ENCODE results near the gene MIPEP. TPM values are rescaled to one million over a fixed set of nuclear protein-coding genes. Genes with fewer than 3 reads are reported as not detected.
"Not testable (repeated sequence)": the region's sequence is repeated elsewhere in the genome, so short reads cannot be mapped to it uniquely, and the experiment has no call there.

The MIPEP gene
- total RNA-seq, 2 experiments from 2014 or later, result 3.9 to 4.8 TPM

GRCh38 chr13:23749288-23749873, 139.8 kb downstream of the MIPEP start:
- ATAC-seq (ENCODE audit: poor library complexity) (no peak), DNase-seq (no peak)
- H3K9me3 ChIP-seq (ENCODE audit: control insufficient read depth in 1 of 2, insufficient read depth in 1 of 2, low read length in 2 of 2), result no peaks in the 10 kb centered on the region
- peaks cover 34% of the 10 kb centered on the region for H3K4me1 Mint-ChIP-seq (ENCODE audit: low read depth)
- H3K36me3 Mint-ChIP-seq (ENCODE audit: low read depth), result no peaks in the 10 kb centered on the region
- ChIA-PET POLR2A (no interaction called here), CTCF (no interaction called here)
- peaks cover 7% of the 10 kb centered on the region for H3K4me1 ChIP-seq (ENCODE audit: insufficient read depth, low read length)
- no peak overlapping the region for H3K27ac Mint-ChIP-seq
- intact Hi-C loops (cut with DNase I, micrococcal nuclease), result no loop called here
- no peak for TF ChIP-seq CTCF (IDR thresholded peaks at IDR 0.05)
- H3K4me3 Mint-ChIP-seq, result no peak overlapping the region
- H3K4me3 ChIP-seq (ENCODE audit: low read length), result no peak overlapping the region
- H3K27ac ChIP-seq (ENCODE audit: low read depth in 1 of 2, low read length in 2 of 2), result no peak overlapping the region
- H3K27me3 Mint-ChIP-seq, result no peaks in the 10 kb centered on the region
- H3K9me3 Mint-ChIP-seq, result no peaks in the 10 kb centered on the region
- no peaks in the 10 kb centered on the region for H3K36me3 ChIP-seq (ENCODE audit: insufficient read depth, low read length)
- no peaks in the 10 kb centered on the region for H3K27me3 ChIP-seq (ENCODE audit: control insufficient read depth in 1 of 2, insufficient read depth in 2 of 2, low read length in 2 of 2)

- H3K4me3 ChIP-seq (ENCODE audit: low read length), result no peak overlapping the region
- no peak overlapping the region for H3K27ac ChIP-seq (ENCODE audit: low read depth in 1 of 2, low read length in 2 of 2)
- Mint-ChIP-seq H3K27ac (no peak overlapping the region), H3K36me3 (ENCODE audit: low read depth) (no peaks in the 10 kb centered on the region), H3K4me3 (no peak overlapping the region), H3K9me3 (no peaks in the 10 kb centered on the region), H3K27me3 (no peaks in the 10 kb centered on the region), H3K4me1 (ENCODE audit: low read depth) (peaks cover 34% of the 10 kb centered on the region)
- H3K27me3 ChIP-seq (ENCODE audit: control insufficient read depth in 1 of 2, insufficient read depth in 2 of 2, low read length in 2 of 2), result no peaks in the 10 kb centered on the region
- H3K36me3 ChIP-seq (ENCODE audit: insufficient read depth, low read length), result no peaks in the 10 kb centered on the region
- POLR2A ChIA-PET, result no interaction called here
- no peaks in the 10 kb centered on the region for H3K9me3 ChIP-seq (ENCODE audit: control insufficient read depth in 1 of 2, insufficient read depth in 1 of 2, low read length in 2 of 2)
- TF ChIP-seq CTCF (IDR thresholded peaks at IDR 0.05), result no peak
- intact Hi-C loops (cut with DNase I, micrococcal nuclease), result no loop called here
- H3K4me1 ChIP-seq (ENCODE audit: insufficient read depth, low read length), result peaks cover 13% of the 10 kb centered on the region
- ATAC-seq (ENCODE audit: poor library complexity), result no peak
- CTCF ChIA-PET, result no interaction called here
- no peak for DNase-seq
These were observed 140.8 kb downstream of the MIPEP start for GRCh38 chr13:23748109-23748990.

GRCh38 chr13:23746141-23746540, 143.1 kb downstream of the MIPEP start:
- H3K27ac ChIP-seq (ENCODE audit: low read depth in 1 of 2, low read length in 2 of 2); H3K27me3 Mint-ChIP-seq; intact Hi-C loops (cut with DNase I, micrococcal nuclease); H3K4me3 Mint-ChIP-seq; CTCF ChIA-PET; POLR2A ChIA-PET; H3K27ac Mint-ChIP-seq; H3K36me3 ChIP-seq (ENCODE audit: insufficient read depth, low read length); H3K9me3 ChIP-seq (ENCODE audit: control insufficient read depth in 1 of 2, insufficient read depth in 1 of 2, low read length in 2 of 2); H3K36me3 Mint-ChIP-seq (ENCODE audit: low read depth); H3K4me3 ChIP-seq (ENCODE audit: low read length); H3K27me3 ChIP-seq (ENCODE audit: control insufficient read depth in 1 of 2, insufficient read depth in 2 of 2, low read length in 2 of 2); H3K9me3 Mint-ChIP-seq; ATAC-seq (ENCODE audit: poor library complexity): not testable (repeated sequence)
- H3K4me1 ChIP-seq (ENCODE audit: insufficient read depth, low read length), result peaks cover 17% of the 10 kb centered on the region
- DNase-seq, result peak in 1 of 14 experiments; percentile 16
- peaks cover 42% of the 10 kb centered on the region for H3K4me1 Mint-ChIP-seq (ENCODE audit: low read depth)
